K562 (cell line): ENCODE data around the gene SREBF1. TPM values are rescaled to one million over a fixed set of nuclear protein-coding genes. Genes with fewer than 3 reads are reported as not detected.
A peak's percentile ranks its signal among the peaks of the same experiment; 100 is the strongest.

Experiments
- CBX5 ChIP-seq: IDR thresholded peaks from 2 replicates; pipeline ENCODE4 v1.6.1; 2014; ENCODE audit warnings: low read depth, borderline replicate concordance
- CEBPB ChIP-seq: fragments of 450-650 bp; IDR thresholded peaks from 2 replicates; pipeline ENCODE4 v1.6.1; 2016; ENCODE audit warnings: missing genetic modification characterization, missing compliant biosample characterization
- EHMT2 ChIP-seq: fragments of 450-650 bp; IDR thresholded peaks from 2 replicates; pipeline ENCODE4 v1.6.1; 2018; ENCODE audit warnings: antibody characterized with exemption
- ERF ChIP-seq: fragments of 450-650 bp; formaldehyde crosslinking; IDR thresholded peaks from 2 replicates; pipeline ENCODE4 v1.4.0; 2020; ENCODE audit warnings: mild to moderate bottlenecking, mixed read lengths
- GMEB1 ChIP-seq: fragments of 250-450 bp; sonication (Bioruptor Pico); IDR thresholded peaks from 2 replicates; pipeline ENCODE4 v1.4.0; 2020; ENCODE audit warnings: mild to moderate bottlenecking
- HES1 ChIP-seq: fragments of 450-650 bp; IDR thresholded peaks from 2 replicates; pipeline ENCODE4 v1.6.1; 2016; ENCODE audit warnings: low read depth, mild to moderate bottlenecking, moderate library complexity
- NR3C1 ChIP-seq: sonication (generic); formaldehyde crosslinking; IDR thresholded peaks from 2 replicates; pipeline ENCODE4 v1.8.1; 2022; ENCODE audit warnings: missing genetic modification reagents
- POLR2H ChIP-seq: IDR thresholded peaks from 2 replicates; pipeline ENCODE4 v1.6.1; 2016; ENCODE audit warnings: missing genetic modification characterization, low read depth, mild to moderate bottlenecking, control low read depth, missing compliant biosample characterization, moderate library complexity
- SETDB1 ChIP-seq: IDR thresholded peaks from one replicate; pipeline ENCODE4 v1.6.1; 2012; ENCODE audit warnings: low read length, control low read depth, inconsistent platforms
- SFPQ ChIP-seq: fragments of 200-400 bp; formaldehyde crosslinking; IDR thresholded peaks from 2 replicates; pipeline ENCODE4 v1.6.1; 2017; ENCODE audit warnings: mild to moderate bottlenecking, low read depth, low read length, moderate library complexity
- SIN3A ChIP-seq, 2 experiments: fragments of 150-350 bp in 1 of 2; IDR thresholded peaks; 2 replicates each; pipeline ENCODE4 v1.6.1; 2011 to 2016; ENCODE audit warnings: borderline replicate concordance in 2 of 2, low read depth in 2 of 2, low read length in 2 of 2, mild to moderate bottlenecking in 2 of 2, moderate library complexity in 2 of 2; ENCODE audit not compliant: control insufficient read depth in 1 of 2
- SIN3B ChIP-seq: fragments of 450-650 bp; IDR thresholded peaks from 2 replicates; pipeline ENCODE4 v1.6.1; 2017; ENCODE audit warnings: low read depth, mild to moderate bottlenecking, moderate library complexity
- SMARCB1 ChIP-seq: IDR thresholded peaks from 2 replicates; pipeline ENCODE4 v1.6.1; 2011; ENCODE audit warnings: improper control_type of control experiment, low read depth; ENCODE audit not compliant: insufficient read length
- TBL1XR1 ChIP-seq, 2 experiments: IDR thresholded peaks; 2 replicates each; pipeline ENCODE4 v1.6.1; 2012; ENCODE audit warnings: improper control_type of control experiment in 2 of 2, low read length in 2 of 2, mild to moderate bottlenecking in 1 of 2
- TRIM28 ChIP-seq: fragments of 450-650 bp; IDR thresholded peaks from 2 replicates; pipeline ENCODE4 v1.6.1; 2017
- ZBTB7A ChIP-seq: IDR thresholded peaks from 2 replicates; pipeline ENCODE4 v1.6.1; 2011; ENCODE audit warnings: low read depth, mild to moderate bottlenecking, low read length, moderate library complexity, borderline replicate concordance; ENCODE audit not compliant: control insufficient read depth
- ZNF212 ChIP-seq: fragments of 450-650 bp; formaldehyde crosslinking; IDR thresholded peaks from 2 replicates; pipeline ENCODE4 v1.4.0; 2020; ENCODE audit warnings: mild to moderate bottlenecking
- ZNF224 ChIP-seq: sonication (generic); formaldehyde crosslinking; IDR thresholded peaks from 2 replicates; pipeline ENCODE4 v1.8.0; 2022; ENCODE audit warnings: mild to moderate bottlenecking, missing genetic modification reagents
- ZNF277 ChIP-seq: fragments of 250-450 bp; sonication (Bioruptor Pico); IDR thresholded peaks from 2 replicates; pipeline ENCODE4 v1.8.0; 2022; ENCODE audit warnings: inconsistent platforms, mild to moderate bottlenecking, moderate library complexity, borderline replicate concordance
- ZNF398 ChIP-seq: fragments of 250-450 bp; sonication (Bioruptor Pico); IDR thresholded peaks from 2 replicates; pipeline ENCODE4 v1.8.0; 2021; ENCODE audit warnings: moderate library complexity, mild to moderate bottlenecking, inconsistent platforms
- ZNF644 ChIP-seq: fragments of 200-800 bp; sonication (Bioruptor generic); IDR thresholded peaks from 2 replicates; pipeline ENCODE4 v1.6.1; 2016; ENCODE audit warnings: low read depth, missing genetic modification characterization, missing compliant biosample characterization
- polyA plus RNA-seq, 8 experiments: library from polyadenylated mRNA; depleted of rRNA in 4 of 8; stranded (reverse) in 5 of 8; unstranded in 3 of 8; fragments of >200 nt; fragmentation: Nextera tagmentation in 2 of 8; fragmentation: Illumina TruSeq in 1 of 8; extraction: Ambion mirVana in 2 of 8; extraction: Trizol in 1 of 8; gene quantifications; 2 replicates each; pipeline versions ENCODE4 v1.2.1 to v1.2.3, GENCODE V29; 2011 to 2014; ENCODE audit warnings: inconsistent platforms in 1 of 8, missing spikeins in 1 of 8
- total RNA-seq, 7 experiments: library from RNA; depleted of rRNA in 6 of 7; stranded (reverse); fragments of >200 nt in 6 of 7; fragmentation: Illumina TruSeq in 2 of 7; extraction: Trizol in 2 of 7; gene quantifications; 2 replicates each; pipeline versions ENCODE4 v1.2.1 to v1.2.3, GENCODE V29; 2011 to 2021; ENCODE audit warnings: low replicate concordance in 1 of 7

SREBF1 gene
- total and polyA plus RNA-seq, 9 of the 15 experiments (the other 6 are each of a cell fraction or from before 2014, with no cell fraction given) = 1.6 to 169 (median 69.4) TPM

- no peak for TF ChIP-seq ZNF644 (tag)
- peak in 1 of 2 experiments; percentile 43; a peak in 1 of 4 replicates for TF ChIP-seq SIN3A (IDR thresholded peaks at IDR 0.05; ENCODE audit: borderline replicate concordance in 2 of 2, control insufficient read depth in 1 of 2, low read depth in 2 of 2, low read length in 2 of 2)
- TF ChIP-seq TBL1XR1 (IDR thresholded peaks at IDR 0.05; ENCODE audit: low read length in 2 of 2) = peak in 1 of 2 experiments; percentile 30; a peak in 1 of 4 replicates
- no peak for TF ChIP-seq POLR2H (tag)
- TF ChIP-seq ZBTB7A = peak; percentile 86; the same call in 1 of the 2 replicates
- no peak for TF ChIP-seq ZNF224 (CRISPR knock-in tag)
- TF ChIP-seq SETDB1 = no peak
- TF ChIP-seq ZNF212 (CRISPR knock-in tag) = no peak
- TF ChIP-seq SFPQ = no peak
- TF ChIP-seq ZNF398 (CRISPR knock-in tag) = no peak
- TF ChIP-seq SMARCB1 = no peak
- no peak for TF ChIP-seq CEBPB (tag)
- no peak for TF ChIP-seq GMEB1 (CRISPR knock-in tag)
- no peak for TF ChIP-seq CBX5
- no peak for TF ChIP-seq EHMT2
- 0 out of 2 replicates have a peak, but pooled peaks have one; percentile 18 for TF ChIP-seq TRIM28
- TF ChIP-seq HES1 = no peak
- TF ChIP-seq NR3C1 = 0 out of 2 replicates have a peak, but pooled peaks have one; percentile 68
- peak; percentile 38; the same call in 1 of the 2 replicates for TF ChIP-seq SIN3B
- no peak for TF ChIP-seq ERF (CRISPR knock-in tag)
- no peak for TF ChIP-seq ZNF277 (CRISPR knock-in tag)
Measured at GRCh38 chr17:17836818-17837379, at the start of gene SREBF1 (continued).
